Esophagus squamous epithelium (tissue), 5 donors: ENCODE data around the gene MTF2. TPM values are rescaled to one million over a fixed set of nuclear protein-coding genes. Genes with fewer than 3 reads are reported as not detected.
"Not testable (repeated sequence)": the region's sequence is repeated elsewhere in the genome, so short reads cannot be mapped to it uniquely, and the experiment has no call there.

Source experiments
- DNase-seq: peaks from one replicate; lab custom pipeline; 2025; lab: John Stamatoyannopoulos, UW
- H3K27ac ChIP-seq, 4 donors: fragments of 200-600 bp; sonication (generic); one replicate each; pipeline ENCODE4 v1.5.1; 2016 to 2019; ENCODE audit warnings: mild to moderate bottlenecking in 1 of 4
- H3K27me3 ChIP-seq, 4 donors: fragments of 200-600 bp; sonication (generic); 1 replicate in 3 of 4; 2 replicates in 1 of 4; pipeline versions ENCODE4 v1.5.1 to v1.6.0; 2017 to 2021; ENCODE audit warnings: antibody characterized with exemption in 1 of 4
- H3K36me3 ChIP-seq, 3 donors: fragments of 200-600 bp; sonication (generic); one replicate each; pipeline ENCODE4 v1.5.1; 2016 to 2019
- H3K4me1 ChIP-seq, 3 donors: fragments of 200-600 bp; sonication (generic); one replicate each; pipeline ENCODE4 v1.5.1; 2017 to 2019
- H3K4me3 ChIP-seq, 4 donors: fragments of 200-600 bp; sonication (generic); 1 replicate in 3 of 4; 2 replicates in 1 of 4; pipeline ENCODE4 v1.5.1; 2016 to 2019; ENCODE audit warnings: mild to moderate bottlenecking in 2 of 4, moderate library complexity in 1 of 4
- H3K9me3 ChIP-seq, 3 donors: fragments of 200-600 bp; sonication (generic); one replicate each; pipeline ENCODE4 v1.5.1; 2016 to 2019
- POLR2A ChIP-seq, 4 donors: fragments of 450-650 bp; IDR thresholded peaks; one replicate each; pipeline ENCODE4 v1.6.1; 2017; ENCODE audit warnings: antibody characterized with exemption in 4 of 4, mild to moderate bottlenecking in 4 of 4, moderate library complexity in 3 of 4
- WGBS, 2 donors: methylation state at CpG; one replicate each; pipeline ENCODE4 v1.1.5; 2018; 5-methylcytosine and 5-hydroxymethylcytosine counted together
- intact Hi-C: fragments of 100-400 bp; cut with DNase I; formaldehyde crosslinking; loops from one replicate; pipeline ENCODE4 v1.15.0; 2022
- total RNA-seq, 4 donors: library from RNA; depleted of rRNA; stranded (reverse); fragments of >200 nt; gene quantifications; one replicate each; pipeline ENCODE4 v1.1.0, GENCODE V29; 2016
- TF ChIP-seq, protein P1 (sequence below), 6 experiments: fragments of 450-650 bp in 4 of 6; fragments of 200-600 bp in 2 of 6; sonication (generic) in 2 of 6; IDR thresholded peaks; one replicate each; pipeline ENCODE4 v1.5.1; 2016 to 2019; ENCODE audit warnings: antibody characterized with exemption in 6 of 6, mild to moderate bottlenecking in 4 of 6, moderate library complexity in 4 of 6
- donor health status: DM: yes; HTN: yes; CAD: no.

Gene MTF2
- total RNA-seq, 4 donors from 2014 or later = 7.0 to 18.4 (median 14.8) TPM

DNA sequence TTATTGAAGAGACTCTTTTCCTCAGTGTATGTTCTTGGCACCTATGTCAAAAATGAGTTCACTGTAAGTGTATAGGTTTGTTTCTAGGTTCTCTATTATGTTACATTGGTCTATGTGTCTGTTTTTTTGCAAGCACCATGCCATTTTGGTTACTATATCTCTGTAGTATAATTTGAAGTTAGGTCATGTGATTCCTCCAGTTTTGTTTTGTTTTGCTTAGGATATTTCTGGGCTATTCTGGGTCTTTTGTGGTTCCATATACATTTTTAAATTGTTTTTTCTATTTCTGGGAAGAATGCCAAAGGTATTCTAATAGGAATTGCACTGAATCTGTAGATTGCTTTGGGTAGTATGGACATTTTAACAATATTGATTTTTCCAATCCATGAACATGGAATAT, 87.9 kb downstream of the MTF2 start:
- Histone ChIP-seq H3K4me1 (peaks cover 0 to 11% (median 5%) of the 10 kb centered on the region in 3 donors), H3K4me3 (no peak overlapping the region), H3K27ac (no peak overlapping the region), H3K27me3 (no peaks in the 10 kb centered on the region), H3K36me3 (peaks cover 0 to 12% (median 0%) of the 10 kb centered on the region in 3 donors), H3K9me3 (no peaks in the 10 kb centered on the region)
- TF ChIP-seq, protein P1, sequence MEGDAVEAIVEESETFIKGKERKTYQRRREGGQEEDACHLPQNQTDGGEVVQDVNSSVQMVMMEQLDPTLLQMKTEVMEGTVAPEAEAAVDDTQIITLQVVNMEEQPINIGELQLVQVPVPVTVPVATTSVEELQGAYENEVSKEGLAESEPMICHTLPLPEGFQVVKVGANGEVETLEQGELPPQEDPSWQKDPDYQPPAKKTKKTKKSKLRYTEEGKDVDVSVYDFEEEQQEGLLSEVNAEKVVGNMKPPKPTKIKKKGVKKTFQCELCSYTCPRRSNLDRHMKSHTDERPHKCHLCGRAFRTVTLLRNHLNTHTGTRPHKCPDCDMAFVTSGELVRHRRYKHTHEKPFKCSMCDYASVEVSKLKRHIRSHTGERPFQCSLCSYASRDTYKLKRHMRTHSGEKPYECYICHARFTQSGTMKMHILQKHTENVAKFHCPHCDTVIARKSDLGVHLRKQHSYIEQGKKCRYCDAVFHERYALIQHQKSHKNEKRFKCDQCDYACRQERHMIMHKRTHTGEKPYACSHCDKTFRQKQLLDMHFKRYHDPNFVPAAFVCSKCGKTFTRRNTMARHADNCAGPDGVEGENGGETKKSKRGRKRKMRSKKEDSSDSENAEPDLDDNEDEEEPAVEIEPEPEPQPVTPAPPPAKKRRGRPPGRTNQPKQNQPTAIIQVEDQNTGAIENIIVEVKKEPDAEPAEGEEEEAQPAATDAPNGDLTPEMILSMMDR (IDR thresholded peaks at IDR 0.05) = no peak
- no peak for TF ChIP-seq POLR2A (IDR thresholded peaks at IDR 0.05)
- DNase-seq = no peak
- intact Hi-C loops = no loop called here

DNA sequence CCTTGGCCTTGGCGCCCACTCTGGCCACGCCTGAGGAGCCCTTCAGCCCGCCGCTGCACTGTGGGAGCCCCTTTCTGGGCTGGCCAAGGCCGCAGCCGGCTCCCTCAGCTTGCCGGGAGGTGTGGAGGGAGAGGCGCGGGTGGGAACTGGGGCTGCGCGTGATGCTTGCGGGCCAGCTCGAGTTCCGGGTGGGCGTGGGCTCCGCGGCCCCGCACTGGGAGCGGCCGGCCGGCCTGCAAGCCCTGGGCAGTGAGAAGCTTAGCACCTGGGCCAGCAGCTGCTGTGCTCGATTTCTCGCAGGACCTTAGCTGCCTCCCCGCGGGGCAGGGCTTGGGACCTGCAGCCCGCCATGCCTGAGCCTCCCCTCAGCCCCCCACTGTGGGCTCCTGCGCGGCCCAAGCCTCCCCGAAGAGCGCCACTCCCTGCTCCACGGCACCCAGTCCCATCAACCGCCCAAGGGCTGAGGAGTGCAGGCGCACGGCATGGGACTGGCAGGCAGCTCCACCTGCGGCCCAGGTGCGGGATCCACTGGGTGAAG, 91.1 kb downstream of the MTF2 start:
- peaks cover 0 to 35% (median 8%) of the 10 kb centered on the region in 3 donors for H3K4me1 ChIP-seq
- DNase-seq, H3K4me3 ChIP-seq, H3K9me3 ChIP-seq, H3K27ac ChIP-seq, H3K27me3 ChIP-seq, intact Hi-C loops: not testable (repeated sequence)
- 98 to 100% methylated on average over 1 to 10 of the region's 36 CpGs for WGBS, 2 donors
- H3K36me3 ChIP-seq = peaks cover 0 to 24% (median 0%) of the 10 kb centered on the region in 3 donors

DNA sequence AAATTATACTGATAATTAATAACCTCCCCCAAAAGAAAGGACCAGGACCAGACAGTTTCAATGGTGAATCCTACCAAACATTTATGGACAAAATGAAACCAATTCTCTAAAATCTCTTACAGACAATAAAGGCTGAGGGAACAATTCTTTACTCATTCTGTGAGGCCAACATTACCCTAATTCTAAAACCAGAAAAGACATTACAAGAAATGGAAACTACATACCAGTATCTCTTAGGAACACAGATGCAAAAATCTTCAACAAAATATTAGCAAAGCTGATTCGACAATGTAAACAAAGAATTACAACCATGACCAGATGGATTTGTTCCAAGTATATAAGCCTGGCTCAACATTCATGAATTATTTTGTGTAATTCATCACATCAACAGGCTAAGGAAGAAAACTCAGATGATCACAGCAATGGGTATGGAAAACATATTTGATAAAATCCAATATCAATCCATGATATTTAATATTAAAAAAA, 92.5 kb downstream of the MTF2 start:
- H3K4me1 ChIP-seq = peaks cover 0 to 41% (median 8%) of the 10 kb centered on the region in 3 donors
- H3K36me3 ChIP-seq = peaks cover 0 to 24% (median 0%) of the 10 kb centered on the region in 3 donors
- intact Hi-C loops = no loop called here
- no peaks in the 10 kb centered on the region for H3K9me3 ChIP-seq
- TF ChIP-seq POLR2A (IDR thresholded peaks at IDR 0.05) = no peak
- TF ChIP-seq, protein P1 (IDR thresholded peaks at IDR 0.05) = no peak
- DNase-seq = no peak
- H3K27ac ChIP-seq = no peak overlapping the region
- no peak overlapping the region for H3K4me3 ChIP-seq
- WGBS, 2 donors = 14 to 22% methylated on average over 1 of the region's 1 CpG
- no peaks in the 10 kb centered on the region for H3K27me3 ChIP-seq

DNA sequence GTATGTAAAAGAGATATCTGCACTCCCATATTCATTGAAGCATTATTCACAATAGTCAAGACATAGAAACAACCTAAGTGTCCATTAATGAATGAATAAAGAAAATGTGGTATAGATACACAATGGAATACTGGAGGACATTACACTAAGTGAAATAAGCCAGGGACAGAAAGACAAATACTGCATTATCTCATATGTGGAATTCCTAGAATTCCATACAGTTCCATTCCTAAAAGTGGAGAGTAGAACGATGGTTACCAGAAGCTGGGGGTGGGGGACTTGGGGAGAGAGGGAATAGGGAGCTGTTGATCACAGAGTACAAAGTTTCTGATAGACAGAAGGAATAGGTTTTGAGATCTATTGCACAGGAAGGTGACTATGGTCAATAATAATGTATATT, 93.7 kb downstream of the MTF2 start:
- intact Hi-C loops = no loop called here
- Histone ChIP-seq H3K4me1 (peaks cover 0 to 51% (median 14%) of the 10 kb centered on the region in 3 donors), H3K36me3 (peaks cover 0 to 24% (median 0%) of the 10 kb centered on the region in 3 donors), H3K4me3 (no peak overlapping the region), H3K9me3 (no peaks in the 10 kb centered on the region), H3K27ac (no peak overlapping the region), H3K27me3 (no peaks in the 10 kb centered on the region)
- WGBS, 2 donors = 29 to 37% methylated on average over 1 of the region's 1 CpG
- no peak for DNase-seq
- TF ChIP-seq, protein P1 (IDR thresholded peaks at IDR 0.05) = no peak
- no peak for TF ChIP-seq POLR2A (IDR thresholded peaks at IDR 0.05)

DNA sequence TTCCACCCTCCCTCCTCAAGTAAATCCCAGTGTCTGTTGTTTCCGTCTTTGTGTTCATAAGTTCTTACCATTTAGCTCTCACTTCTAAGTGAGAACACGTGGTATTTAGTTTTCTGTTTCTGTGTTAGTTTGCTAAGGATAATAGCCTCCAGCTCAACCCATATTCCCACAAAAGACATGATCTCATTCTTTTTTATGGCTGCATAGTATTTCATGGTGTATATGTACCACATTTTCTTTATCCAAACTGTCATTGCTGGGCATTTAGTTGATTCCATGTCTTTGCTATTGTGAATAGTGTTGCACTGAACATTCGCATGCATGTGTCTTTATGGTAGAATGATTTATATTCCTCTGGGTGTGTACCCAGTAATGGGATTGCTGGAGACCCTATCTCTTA, 95.6 kb downstream of the MTF2 start:
- intact Hi-C loops = not testable (repeated sequence)

DNA sequence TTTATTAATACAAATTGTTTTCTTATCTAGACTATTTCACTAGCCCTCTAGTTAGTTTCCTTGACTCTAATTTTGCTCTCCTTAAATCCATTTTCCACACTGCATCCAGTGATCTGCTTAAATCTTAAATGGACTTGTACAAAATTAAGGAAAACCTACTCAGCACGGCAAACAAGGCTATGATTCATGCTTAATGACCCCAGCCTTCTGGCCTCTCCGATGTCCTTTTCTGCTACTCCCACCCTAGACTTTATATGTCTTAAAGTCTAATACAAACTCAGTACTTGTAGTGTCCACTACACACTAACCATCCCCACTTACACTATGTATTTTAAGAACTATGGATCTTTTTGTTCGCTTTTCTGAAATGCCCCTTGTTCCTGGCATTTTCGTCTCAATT, 98.9 kb downstream of the MTF2 start:
- H3K27me3 ChIP-seq = no peaks in the 10 kb centered on the region
- H3K27ac ChIP-seq = no peak overlapping the region
- peaks cover 0 to 54% (median 14%) of the 10 kb centered on the region in 3 donors for H3K4me1 ChIP-seq
- no peaks in the 10 kb centered on the region for H3K9me3 ChIP-seq
- no peak for TF ChIP-seq POLR2A (IDR thresholded peaks at IDR 0.05)
- TF ChIP-seq, protein P1 (IDR thresholded peaks at IDR 0.05) = no peak
- 30 to 36% methylated on average over 4 of the region's 4 CpGs for WGBS, 2 donors
- intact Hi-C loops = no loop called here
- DNase-seq = no peak
- peaks cover 0 to 12% (median 0%) of the 10 kb centered on the region in 3 donors for H3K36me3 ChIP-seq
- peak overlapping the region in 3 of 4 donors; percentile 91 to 98 (median 92) for H3K4me3 ChIP-seq

More for the DNA sequence above, 95.6 kb downstream of the MTF2 start:
- H3K4me1 ChIP-seq = peaks cover 0 to 64% (median 22%) of the 10 kb centered on the region in 3 donors
- not testable (repeated sequence) for H3K27me3 ChIP-seq, H3K9me3 ChIP-seq, DNase-seq, H3K27ac ChIP-seq, H3K4me3 ChIP-seq
- H3K36me3 ChIP-seq = peaks cover 0 to 20% (median 0%) of the 10 kb centered on the region in 3 donors
- 95 to 96% methylated on average over 3 of the region's 3 CpGs for WGBS, 2 donors
